HAP-1 (cell line): ENCODE measurements around the gene CCR8.

ENCODE experiments used
- DNase-seq, 2 experiments: peaks; one replicate each; pipeline ENCODE4 v3.0.0-alpha.2; 2016 to 2020; ENCODE audit warnings: low spot score in 2 of 2
- H3K27me3 ChIP-seq: fragments of 250-450 bp; sonication (Bioruptor Pico); 2 replicates; pipeline ENCODE4 v1.5.1; 2020; ENCODE audit warnings: low read depth, mild to moderate bottlenecking, moderate library complexity
- H3K36me3 ChIP-seq: fragments of 250-450 bp; sonication (Bioruptor Pico); replicated peaks from 2 replicates; pipeline ENCODE4 v1.5.1; 2020; ENCODE audit warnings: mild to moderate bottlenecking
- H3K4me1 ChIP-seq: fragments of 250-450 bp; sonication (Bioruptor Pico); 2 replicates; pipeline ENCODE4 v1.5.1; 2020; ENCODE audit warnings: mild to moderate bottlenecking
- H3K4me3 ChIP-seq: fragments of 250-450 bp; sonication (Bioruptor Pico); 2 replicates; pipeline ENCODE4 v1.5.1; 2020; ENCODE audit warnings: mild to moderate bottlenecking, moderate library complexity
- H3K9me3 ChIP-seq: fragments of 250-450 bp; sonication (Bioruptor Pico); 2 replicates; pipeline ENCODE4 v1.5.1; 2020; ENCODE audit warnings: mild to moderate bottlenecking, moderate library complexity
- in situ Hi-C: fragments of 300-500 bp; cut with MboI; formaldehyde crosslinking; loops from 3 replicates; pipeline ENCODE4 v1.14.3; 2020; ENCODE audit warnings: low sequenced_read_pairs, inconsistent platforms, mixed read lengths

CCR8 gene, protein sequence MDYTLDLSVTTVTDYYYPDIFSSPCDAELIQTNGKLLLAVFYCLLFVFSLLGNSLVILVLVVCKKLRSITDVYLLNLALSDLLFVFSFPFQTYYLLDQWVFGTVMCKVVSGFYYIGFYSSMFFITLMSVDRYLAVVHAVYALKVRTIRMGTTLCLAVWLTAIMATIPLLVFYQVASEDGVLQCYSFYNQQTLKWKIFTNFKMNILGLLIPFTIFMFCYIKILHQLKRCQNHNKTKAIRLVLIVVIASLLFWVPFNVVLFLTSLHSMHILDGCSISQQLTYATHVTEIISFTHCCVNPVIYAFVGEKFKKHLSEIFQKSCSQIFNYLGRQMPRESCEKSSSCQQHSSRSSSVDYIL

DNA sequence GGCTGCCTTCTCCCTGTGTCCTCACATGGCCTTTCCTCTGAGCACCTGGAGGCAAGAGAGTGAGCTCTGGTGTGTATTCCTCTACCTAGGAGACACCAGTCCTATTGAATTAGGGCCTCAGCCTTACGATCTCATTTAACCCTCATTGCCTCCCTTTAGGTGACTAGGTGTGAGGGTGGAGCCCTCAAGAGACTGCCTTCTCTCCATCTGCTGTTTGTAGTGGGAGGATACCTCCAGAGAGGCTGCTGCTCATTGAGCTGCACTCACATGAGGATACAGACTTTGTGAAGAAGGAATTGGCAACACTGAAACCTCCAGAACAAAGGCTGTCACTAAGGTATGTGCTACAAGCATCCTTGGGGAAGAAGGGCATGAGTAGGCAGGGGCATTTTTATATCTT is at the start of gene CCR8:
Gene CCR8 (plus strand): TSS at position 217 of the 400 bp plus-strand sequence. CDS start 2,623 bp downstream, outside the sequence.
- Histone ChIP-seq H3K4me1 (no peaks in the 10 kb centered on the region), H3K27me3 (no peaks in the 10 kb centered on the region), H3K9me3 (no peaks in the 10 kb centered on the region), H3K4me3 (no peak within 1 kb of the TSS), H3K36me3 (no peaks in the 10 kb centered on the region)
- in situ Hi-C loops, result no loop called here
- DNase-seq, result no peak

- H3K4me1 ChIP-seq, result no peaks in the 10 kb centered on the region
- H3K9me3 ChIP-seq, result no peaks in the 10 kb centered on the region
- in situ Hi-C loops, result loop anchor here (25.0 kb wide), 1 partner anchor 168 kb away; the partner anchor contains the start of genes GORASP1 and TTC21A
- peaks cover 2% of the 10 kb centered on the region; the same call in 1 of the 2 replicates for H3K27me3 ChIP-seq
- no peak for DNase-seq
- H3K36me3 ChIP-seq, result no peaks in the 10 kb centered on the region
- no peak within 1 kb of the TSS for H3K4me3 ChIP-seq
These were observed 49.6 kb upstream of the CCR8 start, which contains the start of gene CX3CR1 for GRCh38 chr3:39279745-39280517. Gene CX3CR1 (minus strand): TSS chr3:39280036. CDS start chr3:39266509, 13,527 bp downstream.

DNA sequence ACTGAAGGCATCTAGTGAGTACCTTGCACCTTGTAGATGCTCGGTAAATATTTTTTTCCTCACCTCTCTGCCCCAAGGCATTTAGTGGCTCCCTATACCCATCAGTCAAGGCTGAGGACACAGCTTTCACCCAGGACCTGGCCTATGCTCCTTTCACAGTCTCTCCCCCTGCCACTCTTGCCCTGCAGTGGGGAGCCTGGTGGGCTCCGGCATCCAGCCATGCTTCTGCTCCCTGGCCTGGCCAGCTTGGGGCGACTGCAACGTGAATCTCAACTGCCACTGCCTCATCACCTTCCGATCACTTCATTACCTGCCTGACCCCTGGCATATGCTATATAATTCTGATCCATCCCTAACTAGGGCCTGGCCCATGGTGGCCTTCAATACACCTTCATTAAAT is 48.9 kb upstream of the CCR8 start:
- no peaks in the 10 kb centered on the region for H3K36me3 ChIP-seq
- H3K4me1 ChIP-seq, result no peaks in the 10 kb centered on the region
- H3K4me3 ChIP-seq, result no peak overlapping the region
- DNase-seq, result no peak
- in situ Hi-C loops, result loop anchor here (25.0 kb wide), 1 partner anchor 168 kb away; the partner anchor contains the start of genes GORASP1 and TTC21A
- peaks cover 2% of the 10 kb centered on the region; the same call in 1 of the 2 replicates for H3K27me3 ChIP-seq
- no peaks in the 10 kb centered on the region for H3K9me3 ChIP-seq

DNA sequence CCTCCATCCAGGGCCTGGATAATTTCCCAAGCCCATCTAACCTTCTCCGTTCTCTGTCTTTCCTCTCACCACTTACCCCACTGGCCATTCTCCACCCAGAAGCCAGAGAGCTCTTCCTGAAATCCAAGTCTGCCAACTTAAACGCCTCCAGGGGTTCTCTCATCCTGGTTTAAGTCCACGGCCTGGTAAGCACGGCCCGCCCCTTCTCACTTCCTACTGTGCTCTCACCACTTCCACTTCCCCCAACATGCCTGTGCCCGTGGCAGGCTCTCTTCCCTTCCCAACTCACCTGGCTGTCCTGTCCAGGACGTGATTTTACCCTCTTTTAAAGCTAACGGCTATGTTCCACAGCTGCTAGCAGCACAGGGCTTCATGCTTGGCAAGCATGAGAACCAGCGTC is 48.0 kb upstream of the CCR8 start:
- no peaks in the 10 kb centered on the region for H3K9me3 ChIP-seq
- DNase-seq, result no peak
- H3K36me3 ChIP-seq, result no peaks in the 10 kb centered on the region
- H3K4me1 ChIP-seq, result no peaks in the 10 kb centered on the region
- no peaks in the 10 kb centered on the region for H3K27me3 ChIP-seq
- in situ Hi-C loops, result loop anchor here (25.0 kb wide), 1 partner anchor 169 kb away; the partner anchor contains the start of genes GORASP1 and TTC21A
- no peak overlapping the region for H3K4me3 ChIP-seq

DNA sequence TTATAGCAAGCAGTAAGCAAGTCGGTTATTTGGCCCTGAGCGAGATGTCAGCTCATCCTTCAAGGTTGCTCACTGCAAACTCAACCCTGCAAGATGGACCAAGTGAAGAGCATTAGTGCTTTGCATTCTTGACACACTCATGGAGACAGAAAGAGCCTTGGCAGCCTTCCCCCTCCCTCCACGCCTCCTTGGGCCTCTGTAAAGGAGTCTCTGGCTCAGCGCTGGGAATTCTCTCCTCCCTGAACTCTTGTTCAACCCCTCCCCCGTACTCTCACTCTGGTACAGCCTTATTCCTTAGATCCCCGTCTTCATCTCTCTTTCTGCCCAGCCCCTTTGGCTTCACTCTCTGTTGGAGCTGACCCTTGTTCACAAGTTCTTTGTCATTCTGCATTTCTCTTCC is 47.5 kb upstream of the CCR8 start:
- Histone ChIP-seq H3K4me1 (no peaks in the 10 kb centered on the region), H3K36me3 (no peaks in the 10 kb centered on the region), H3K27me3 (peaks cover 5% of the 10 kb centered on the region; the same call in 1 of the 2 replicates), H3K9me3 (no peaks in the 10 kb centered on the region), H3K4me3 (no peak overlapping the region)
- DNase-seq, result no peak
- in situ Hi-C loops, result loop anchor here (25.0 kb wide), 1 partner anchor 170 kb away; the partner anchor contains the start of genes GORASP1 and TTC21A

DNA sequence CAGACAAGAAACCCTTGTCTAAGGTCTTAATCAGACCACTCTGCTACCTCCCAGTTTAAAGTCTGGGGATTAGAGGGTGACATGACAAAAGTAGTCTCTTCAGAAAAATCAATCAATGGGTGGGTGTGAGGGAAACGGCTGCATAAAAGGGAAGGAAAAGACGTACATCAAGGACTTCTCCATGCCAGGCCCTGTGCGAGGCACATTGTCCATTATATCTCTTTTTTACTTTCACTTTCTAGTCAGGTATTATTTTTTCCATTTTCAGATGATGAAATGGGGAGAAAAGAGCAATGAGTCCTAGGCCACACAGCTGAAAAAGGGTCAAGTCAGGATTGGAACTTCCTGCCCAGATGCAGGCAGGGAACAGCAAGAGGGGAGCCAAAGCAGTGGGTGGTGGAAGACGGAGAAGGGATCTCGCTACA is 45.0 kb upstream of the CCR8 start:
- Histone ChIP-seq H3K4me1 (no peaks in the 10 kb centered on the region), H3K9me3 (no peaks in the 10 kb centered on the region), H3K27me3 (peaks cover 12% of the 10 kb centered on the region), H3K36me3 (no peaks in the 10 kb centered on the region), H3K4me3 (no peak overlapping the region)
- DNase-seq, result no peak
- in situ Hi-C loops, result loop anchor here (25.0 kb wide), 1 partner anchor 172 kb away; the partner anchor contains the start of genes GORASP1 and TTC21A

DNA sequence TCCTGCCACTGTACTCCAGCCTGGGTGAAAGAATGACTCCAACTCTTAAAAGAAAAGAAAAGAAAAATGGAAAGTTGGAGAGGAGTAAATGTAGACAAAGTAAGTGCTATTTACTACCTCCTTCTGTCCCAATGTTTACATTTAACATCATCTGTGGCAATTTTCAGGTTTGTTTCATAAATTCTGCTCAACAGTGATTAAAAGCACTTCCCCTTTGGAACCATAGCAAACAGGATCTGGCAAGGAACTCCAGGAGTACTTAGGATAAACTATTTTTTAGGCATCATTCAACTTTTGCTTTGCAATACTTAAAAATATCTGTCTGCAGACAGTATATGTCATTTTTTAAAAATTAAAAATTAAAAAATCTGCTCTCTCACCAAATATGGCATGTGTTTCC is 44.2 kb upstream of the CCR8 start:
- Histone ChIP-seq H3K36me3 (no peaks in the 10 kb centered on the region), H3K4me1 (no peaks in the 10 kb centered on the region), H3K27me3 (peaks cover 12% of the 10 kb centered on the region), H3K9me3 (no peaks in the 10 kb centered on the region), H3K4me3 (no peak overlapping the region)
- in situ Hi-C loops, result loop anchor here (25.0 kb wide), 1 partner anchor 173 kb away; the partner anchor contains the start of genes GORASP1 and TTC21A
- DNase-seq, result no peak

DNA sequence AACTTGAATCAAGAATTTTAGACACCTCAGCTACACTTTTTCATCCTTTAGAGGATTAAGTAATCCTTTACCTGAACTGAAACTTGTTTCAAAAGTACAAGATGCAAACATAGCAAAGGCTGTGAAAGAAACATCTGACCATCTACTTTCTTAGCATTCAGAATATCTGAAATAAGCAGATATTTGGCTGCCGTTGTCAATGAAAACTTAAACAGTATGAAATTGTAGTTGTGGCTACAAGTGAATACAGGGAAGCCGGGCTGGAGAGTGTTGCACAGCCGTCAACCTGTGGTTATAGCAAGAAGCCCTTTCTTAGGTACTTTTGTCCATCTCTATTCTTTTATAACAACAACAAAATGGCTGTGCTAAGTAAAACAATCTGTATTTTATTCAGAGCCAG is 42.7 kb upstream of the CCR8 start:
- H3K4me1 ChIP-seq, result no peaks in the 10 kb centered on the region
- no peaks in the 10 kb centered on the region for H3K36me3 ChIP-seq
- no peak overlapping the region for H3K4me3 ChIP-seq
- no peak for DNase-seq
- H3K27me3 ChIP-seq, result peaks cover 12% of the 10 kb centered on the region
- in situ Hi-C loops, result loop anchor here (25.0 kb wide), 1 partner anchor 174 kb away; the partner anchor contains the start of genes GORASP1 and TTC21A
- H3K9me3 ChIP-seq, result no peaks in the 10 kb centered on the region

DNA sequence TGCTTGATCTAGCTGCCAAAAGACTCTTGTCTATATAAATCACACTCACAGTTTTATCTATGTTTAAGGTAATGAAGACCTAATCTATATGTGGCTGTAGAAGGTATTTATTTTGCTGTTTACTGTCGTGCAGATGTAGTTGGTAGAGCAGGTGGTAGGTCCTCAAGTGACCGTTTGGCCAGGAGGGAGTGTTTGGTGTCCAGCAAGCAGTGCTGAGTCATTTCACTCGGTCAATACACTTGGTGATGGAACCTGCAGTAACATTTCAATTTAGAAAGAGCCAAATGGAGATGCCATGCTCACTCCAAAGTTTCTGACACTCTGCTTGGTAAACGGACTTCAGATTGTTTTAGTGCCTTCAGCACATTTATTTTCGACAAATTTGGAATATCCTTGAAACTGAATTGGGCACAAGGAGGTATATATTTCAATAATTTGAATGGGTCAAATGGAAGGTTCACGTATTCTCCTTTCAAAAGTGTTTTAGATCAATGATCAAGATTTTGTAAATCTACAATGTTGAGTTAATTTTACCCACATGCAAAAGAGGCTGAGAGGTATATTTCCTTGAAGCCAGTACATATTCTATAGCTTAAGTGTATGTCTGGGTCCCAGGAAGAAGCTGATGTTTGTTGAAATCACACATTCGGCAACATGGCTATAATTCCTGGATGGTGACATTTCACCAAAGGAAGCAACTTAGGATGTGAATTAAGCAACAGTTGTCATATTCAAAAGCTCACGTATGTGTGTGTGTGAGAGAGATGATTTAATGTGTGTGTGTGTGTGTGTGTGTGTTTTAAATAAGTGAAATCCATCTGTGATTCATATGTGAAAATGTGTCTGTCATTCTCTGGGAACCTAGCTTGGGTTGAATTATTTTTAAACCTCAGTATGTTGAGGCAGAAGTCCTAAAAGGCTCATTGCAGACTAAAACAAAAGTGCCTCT is 42.0 kb upstream of the CCR8 start:
- Histone ChIP-seq H3K4me1 (no peaks in the 10 kb centered on the region), H3K36me3 (no peaks in the 10 kb centered on the region), H3K9me3 (no peaks in the 10 kb centered on the region), H3K27me3 (peaks cover 12% of the 10 kb centered on the region), H3K4me3 (no peak overlapping the region)
- DNase-seq, result no peak
- in situ Hi-C loops, result loop anchor here (25.0 kb wide), 1 partner anchor 175 kb away; the partner anchor contains the start of genes GORASP1 and TTC21A

DNA sequence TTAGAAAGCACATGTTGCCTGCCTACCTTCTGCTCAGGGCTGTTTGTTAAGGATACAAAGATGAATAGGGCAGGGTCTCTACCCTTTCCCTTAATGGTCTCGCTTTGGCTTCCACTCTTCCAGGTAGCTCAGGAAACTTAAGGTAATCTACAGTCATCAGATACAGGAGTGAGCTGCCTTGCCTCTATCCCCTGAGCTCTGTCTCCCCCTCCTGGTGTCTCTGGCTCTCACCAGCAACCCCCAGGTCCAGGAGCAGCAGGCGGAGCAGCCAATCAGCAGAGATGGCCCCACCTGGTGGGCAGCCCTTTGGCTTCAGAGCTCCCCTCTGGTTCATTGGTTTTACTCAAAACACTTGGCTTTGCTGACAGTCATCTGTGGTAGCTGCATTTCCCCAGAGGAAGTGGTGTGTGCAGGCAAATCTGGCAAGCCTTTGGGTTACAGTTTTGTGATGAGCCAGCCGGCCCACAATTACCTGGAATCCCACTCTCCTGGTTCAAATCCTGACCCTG is 41.2 kb upstream of the CCR8 start:
- in situ Hi-C loops, result loop anchor here (25.0 kb wide), 1 partner anchor 176 kb away; the partner anchor contains the start of genes GORASP1 and TTC21A
- H3K36me3 ChIP-seq, result no peaks in the 10 kb centered on the region
- no peak overlapping the region for H3K4me3 ChIP-seq
- H3K4me1 ChIP-seq, result no peaks in the 10 kb centered on the region
- DNase-seq, result peak; percentile 79 to 88
- H3K27me3 ChIP-seq, result peaks cover 12% of the 10 kb centered on the region
- no peaks in the 10 kb centered on the region for H3K9me3 ChIP-seq

DNA sequence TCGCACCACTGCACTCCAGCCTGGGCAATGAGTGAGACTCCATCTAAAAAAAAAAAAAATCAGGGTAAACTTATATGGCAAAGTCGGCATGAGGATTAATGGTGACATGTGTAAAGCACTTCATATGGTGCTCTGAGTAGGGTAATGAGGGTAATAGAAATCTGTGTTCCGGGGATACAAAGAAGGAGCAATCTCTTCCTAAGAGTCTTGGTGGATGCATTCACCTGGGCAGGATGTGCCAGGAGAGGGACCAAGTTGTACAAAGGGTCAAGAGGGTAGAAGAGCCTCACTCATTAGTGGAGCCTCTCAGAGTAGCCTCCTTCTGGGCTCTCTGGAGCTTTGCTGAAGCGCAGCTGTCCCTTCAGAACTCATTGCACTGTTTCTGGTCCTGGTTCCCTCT is 40.4 kb upstream of the CCR8 start:
- Histone ChIP-seq H3K9me3 (no peaks in the 10 kb centered on the region), H3K4me1 (no peaks in the 10 kb centered on the region), H3K36me3 (no peaks in the 10 kb centered on the region), H3K27me3 (peaks cover 12% of the 10 kb centered on the region), H3K4me3 (no peak overlapping the region)
- in situ Hi-C loops, result loop anchor here (25.0 kb wide), 1 partner anchor 177 kb away; the partner anchor contains the start of genes GORASP1 and TTC21A
- no peak for DNase-seq

GRCh38 chr3:39290255-39290654 is 39.3 kb upstream of the CCR8 start:
- no peaks in the 10 kb centered on the region for H3K36me3 ChIP-seq
- in situ Hi-C loops, result loop anchor here (10.0 to 25.0 kb wide), 2 partner anchors 105 to 178 kb away; partner anchors contain the start of genes GORASP1 and TTC21A

More at GRCh38 chr3:39290255-39290654, 39.3 kb upstream of the CCR8 start:
- DNase-seq, result no peak
- Histone ChIP-seq H3K9me3 (no peaks in the 10 kb centered on the region), H3K4me3 (no peak overlapping the region), H3K27me3 (peaks cover 12% of the 10 kb centered on the region), H3K4me1 (no peaks in the 10 kb centered on the region)
